WTC11 (cell line): ENCODE data around the gene PCDHA9. TPM values are rescaled to one million over a fixed set of nuclear protein-coding genes. Genes with fewer than 3 reads are reported as not detected.

Experiments
- total RNA-seq: library from RNA; stranded (reverse); gene quantifications from 3 replicates; pipeline ENCODE4 v1.2.3, GENCODE V29; 2021

Gene PCDHA9
- total RNA-seq, 1 experiment from 2014 or later = 1.5 TPM

Other genes starting within 250 kb of the PCDHA9 start
- gene CD14, start 215.2 kb upstream of the PCDHA9 start, total RNA-seq = 0.27 to 0.63 TPM (median 0.53 TPM) in 3 replicates
- 28.7 to 32.6 TPM (median 32.2 TPM) in 3 replicates for gene TMCO6, start 208.9 kb upstream of the PCDHA9 start, total RNA-seq
- gene NDUFA2, start 200.8 kb upstream of the PCDHA9 start, total RNA-seq = 74.8 to 81.5 TPM (median 77.7 TPM) in 3 replicates
- gene IK, start 200.6 kb upstream of the PCDHA9 start, total RNA-seq = 58.5 to 69.2 TPM (median 64.5 TPM) in 3 replicates
- gene WDR55, start 183.5 kb upstream of the PCDHA9 start, total RNA-seq = 22.1 to 25.3 TPM (median 23.5 TPM) in 3 replicates
- gene DND1, start 174.8 kb upstream of the PCDHA9 start, total RNA-seq = 2.1 to 3.3 TPM (median 2.9 TPM) in 3 replicates
- 51.9 to 55.6 TPM (median 52.5 TPM) in 3 replicates for gene HARS1, start 157.0 kb upstream of the PCDHA9 start, total RNA-seq
- 26.8 to 28.9 TPM (median 27.7 TPM) in 3 replicates for gene HARS2, start 156.9 kb upstream of the PCDHA9 start, total RNA-seq
- gene ZMAT2, start 147.9 kb upstream of the PCDHA9 start, total RNA-seq = 50.3 to 57.2 TPM (median 54.7 TPM) in 3 replicates
- 2.2 to 2.7 TPM (median 2.4 TPM) in 3 replicates for gene PCDHA1, start 62.2 kb upstream of the PCDHA9 start, total RNA-seq
- gene PCDHA2, start 53.5 kb upstream of the PCDHA9 start, total RNA-seq = 2.0 to 2.4 TPM (median 2.1 TPM) in 3 replicates
- gene PCDHA3, start 47.3 kb upstream of the PCDHA9 start, total RNA-seq = 3.3 to 3.4 TPM (median 3.3 TPM) in 3 replicates
- gene PCDHA4, start 41.3 kb upstream of the PCDHA9 start, total RNA-seq = 5.4 to 6.3 TPM (median 5.6 TPM) in 3 replicates
- gene PCDHA5, start 26.8 kb upstream of the PCDHA9 start, total RNA-seq = 0.85 to 0.94 TPM (median 0.90 TPM) in 3 replicates
- gene PCDHA6, start 20.4 kb upstream of the PCDHA9 start, total RNA-seq = 2.0 to 2.4 TPM (median 2.4 TPM) in 3 replicates
- 2.3 to 2.7 TPM (median 2.4 TPM) in 3 replicates for gene PCDHA7, start 14.1 kb upstream of the PCDHA9 start, total RNA-seq
- gene PCDHA8, start 7.2 kb upstream of the PCDHA9 start, total RNA-seq = 0.85 to 1.3 TPM (median 1.3 TPM) in 3 replicates
- 10.8 to 12.0 TPM (median 11.6 TPM) in 3 replicates for gene PCDHA10, start 7.5 kb downstream of the PCDHA9 start, total RNA-seq
- 5.8 to 8.7 TPM (median 7.9 TPM) in 3 replicates for gene PCDHA11, start 20.6 kb downstream of the PCDHA9 start, total RNA-seq
- gene PCDHA12, start 26.9 kb downstream of the PCDHA9 start, total RNA-seq = 9.6 to 10.7 TPM (median 10.1 TPM) in 3 replicates
- gene PCDHA13, start 33.7 kb downstream of the PCDHA9 start, total RNA-seq = 2.4 to 3.8 TPM (median 3.0 TPM) in 3 replicates
- 8.2 to 8.6 TPM (median 8.4 TPM) in 3 replicates for gene PCDHAC1, start 77.9 kb downstream of the PCDHA9 start, total RNA-seq
- 6.7 to 11.3 TPM (median 7.9 TPM) in 3 replicates for gene PCDHAC2, start 118.1 kb downstream of the PCDHA9 start, total RNA-seq
- gene PCDHB1, start 203.0 kb downstream of the PCDHA9 start, total RNA-seq = 0.09 to 0.13 TPM (median 0.11 TPM) in 3 replicates
- gene PCDHB2, start 246.2 kb downstream of the PCDHA9 start, total RNA-seq = 22.9 to 26.2 TPM (median 23.1 TPM) in 3 replicates